Measurements from ENCODE around the gene MAMSTR.
"Not testable (repeated sequence)": the region's sequence is repeated elsewhere in the genome, so short reads cannot be mapped to it uniquely, and the experiment has no call there.

Gene MAMSTR, protein sequence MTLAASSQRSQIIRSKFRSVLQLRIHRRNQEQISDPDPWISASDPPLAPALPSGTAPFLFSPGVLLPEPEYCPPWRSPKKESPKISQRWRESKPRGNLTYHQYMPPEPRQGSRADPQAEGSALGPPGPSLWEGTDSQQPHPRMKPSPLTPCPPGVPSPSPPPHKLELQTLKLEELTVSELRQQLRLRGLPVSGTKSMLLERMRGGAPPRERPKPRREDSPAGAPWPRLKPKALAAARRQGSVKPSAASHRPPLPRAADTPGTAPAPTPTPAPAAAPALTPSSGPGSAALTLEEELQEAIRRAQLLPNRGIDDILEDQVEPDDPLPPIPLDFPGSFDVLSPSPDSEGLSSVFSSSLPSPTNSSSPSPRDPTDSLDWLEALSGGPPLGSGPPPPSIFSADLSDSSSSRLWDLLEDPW

DNA sequence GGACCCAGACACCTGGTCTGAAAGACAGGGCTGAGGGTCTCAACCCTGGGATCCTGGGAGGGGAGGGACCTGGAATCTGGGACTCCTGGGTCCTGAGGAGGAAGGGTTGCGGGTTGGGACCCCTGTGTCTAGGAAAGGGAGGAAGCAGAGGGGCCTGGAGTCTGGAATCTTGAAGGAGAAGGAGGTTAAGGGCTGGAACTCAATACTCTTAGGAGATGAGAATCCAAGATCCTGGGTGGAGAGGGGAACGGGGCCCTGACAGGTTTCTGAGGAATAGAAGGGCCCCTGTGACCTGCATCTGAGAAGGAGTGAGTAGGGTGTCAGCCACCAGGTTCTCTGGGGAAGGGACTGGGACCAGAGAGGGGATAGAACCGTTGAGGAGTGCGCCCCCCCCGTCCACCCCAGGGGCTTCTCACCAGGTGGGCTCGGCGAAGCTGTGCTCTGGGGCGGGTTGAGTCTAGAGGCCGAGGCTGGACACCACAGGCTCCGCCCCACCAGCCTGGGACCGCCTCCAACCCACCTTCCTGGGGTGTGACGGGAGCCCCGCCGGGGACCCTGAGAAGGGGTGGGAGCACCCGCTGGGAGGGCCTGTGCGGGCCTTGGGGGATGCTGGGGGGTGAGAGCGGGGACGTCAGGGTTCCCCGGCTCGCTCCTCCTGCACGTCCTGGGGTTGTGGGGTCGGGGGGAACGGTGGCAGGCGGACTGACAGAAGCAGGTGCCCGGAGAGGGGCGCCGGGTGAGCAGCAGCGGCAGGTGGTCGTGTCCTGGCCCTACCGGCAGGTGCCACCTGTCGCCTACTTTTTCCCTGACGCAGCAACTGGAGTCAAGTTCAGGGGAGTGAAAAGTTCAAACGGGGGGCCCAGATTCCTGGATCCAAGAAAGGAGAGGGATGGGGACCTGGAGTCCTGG, at the start of gene MAMSTR:
TSS of gene MAMSTR (minus strand) at position 463 of the 909 bp plus-strand sequence. CDS start 694 bp downstream, outside the sequence.
- Histone ChIP-seq H3K4me3 (replicated peaks; ENCODE audit: low read depth, low read length) (peak within 1 kb of the TSS; percentile 65), H3K36me3 (ENCODE audit: control insufficient read depth, insufficient read depth, low read length) (no peaks in the 10 kb centered on the region), H3K27me3 (replicated peaks; ENCODE audit: control insufficient read depth, insufficient read depth, low read length) (no peaks in the 10 kb centered on the region)
- TF ChIP-seq, protein P1, sequence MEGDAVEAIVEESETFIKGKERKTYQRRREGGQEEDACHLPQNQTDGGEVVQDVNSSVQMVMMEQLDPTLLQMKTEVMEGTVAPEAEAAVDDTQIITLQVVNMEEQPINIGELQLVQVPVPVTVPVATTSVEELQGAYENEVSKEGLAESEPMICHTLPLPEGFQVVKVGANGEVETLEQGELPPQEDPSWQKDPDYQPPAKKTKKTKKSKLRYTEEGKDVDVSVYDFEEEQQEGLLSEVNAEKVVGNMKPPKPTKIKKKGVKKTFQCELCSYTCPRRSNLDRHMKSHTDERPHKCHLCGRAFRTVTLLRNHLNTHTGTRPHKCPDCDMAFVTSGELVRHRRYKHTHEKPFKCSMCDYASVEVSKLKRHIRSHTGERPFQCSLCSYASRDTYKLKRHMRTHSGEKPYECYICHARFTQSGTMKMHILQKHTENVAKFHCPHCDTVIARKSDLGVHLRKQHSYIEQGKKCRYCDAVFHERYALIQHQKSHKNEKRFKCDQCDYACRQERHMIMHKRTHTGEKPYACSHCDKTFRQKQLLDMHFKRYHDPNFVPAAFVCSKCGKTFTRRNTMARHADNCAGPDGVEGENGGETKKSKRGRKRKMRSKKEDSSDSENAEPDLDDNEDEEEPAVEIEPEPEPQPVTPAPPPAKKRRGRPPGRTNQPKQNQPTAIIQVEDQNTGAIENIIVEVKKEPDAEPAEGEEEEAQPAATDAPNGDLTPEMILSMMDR (IDR thresholded peaks at IDR 0.05; ENCODE audit: insufficient read depth, low read length, poor library complexity, severe bottlenecking), result no peak
- no peak for DNase-seq (ENCODE audit: extremely low read depth, insufficient read length)

DNA sequence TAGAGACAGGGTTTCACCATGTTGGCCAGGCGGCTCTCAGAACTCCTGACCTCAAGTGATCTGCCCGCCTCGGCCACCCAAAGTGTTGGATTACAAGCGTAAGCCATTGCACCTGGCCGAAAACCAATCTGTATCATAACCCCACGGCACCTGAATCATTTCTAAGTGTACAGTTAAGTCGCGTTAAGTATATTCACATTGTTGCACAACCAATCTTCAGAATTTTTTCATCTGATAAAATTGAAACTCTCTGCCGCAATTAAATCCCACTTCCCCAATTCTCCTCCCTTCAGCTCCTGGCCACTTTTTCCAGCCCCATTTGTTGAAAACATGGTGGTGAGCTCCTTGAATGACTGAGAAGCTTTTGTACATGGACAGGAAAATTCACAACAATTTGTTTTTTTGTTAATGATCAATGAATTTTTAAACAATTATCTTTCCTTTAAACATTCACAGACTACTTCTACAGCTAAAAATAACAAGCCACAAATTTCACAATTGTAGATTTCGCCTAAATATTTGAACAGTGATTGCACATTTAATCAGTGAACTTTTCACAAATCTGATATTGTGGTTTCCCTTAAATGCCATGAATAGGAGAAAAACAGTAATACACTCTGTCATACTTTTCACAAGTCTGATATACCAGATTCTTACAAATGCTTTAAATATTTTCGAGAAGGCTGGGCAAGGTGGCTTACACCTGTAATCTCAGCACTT, 49.6 kb upstream of the MAMSTR start:
- H3K27me3 ChIP-seq (replicated peaks; ENCODE audit: control insufficient read depth, insufficient read depth, low read length), result no peaks in the 10 kb centered on the region
- TF ChIP-seq, protein P1 (IDR thresholded peaks at IDR 0.05; ENCODE audit: insufficient read depth, low read length, poor library complexity, severe bottlenecking), result no peak
- H3K4me3 ChIP-seq (replicated peaks; ENCODE audit: low read depth, low read length), result no peak overlapping the region
- no peaks in the 10 kb centered on the region for H3K36me3 ChIP-seq (ENCODE audit: control insufficient read depth, insufficient read depth, low read length)
- DNase-seq (ENCODE audit: extremely low read depth, insufficient read length), result no peak

DNA sequence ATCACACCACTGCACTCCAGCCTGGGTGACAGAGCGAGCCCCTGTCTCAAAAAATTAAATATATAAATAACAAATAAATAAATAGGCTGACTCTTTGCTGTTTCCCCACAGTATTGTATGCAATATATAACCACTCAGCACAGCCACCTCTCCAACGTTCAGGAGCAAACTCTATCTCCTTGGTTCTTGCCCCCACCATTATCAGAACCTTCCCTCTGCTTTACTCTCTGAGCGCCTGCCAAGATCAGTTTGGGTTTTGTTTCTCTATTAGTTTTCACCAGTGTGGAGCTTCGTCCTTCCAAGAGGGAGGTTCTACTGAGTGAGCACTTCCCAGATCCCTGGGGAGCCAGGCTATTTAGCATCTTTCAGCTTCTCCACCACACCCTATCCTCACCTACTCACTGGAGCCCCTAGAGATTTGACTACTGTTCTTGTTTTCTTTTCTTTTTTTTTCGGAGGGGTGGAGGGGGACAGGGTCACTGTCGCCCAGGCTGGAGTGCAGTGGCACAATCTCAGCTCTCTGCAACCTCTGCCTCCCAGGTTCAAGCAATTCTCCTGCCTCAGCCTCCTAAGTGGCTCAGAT, 48.7 kb upstream of the MAMSTR start:
- H3K4me3 ChIP-seq (replicated peaks; ENCODE audit: low read depth, low read length); H3K27me3 ChIP-seq (replicated peaks; ENCODE audit: control insufficient read depth, insufficient read depth, low read length); DNase-seq (ENCODE audit: extremely low read depth, insufficient read length); H3K36me3 ChIP-seq (ENCODE audit: control insufficient read depth, insufficient read depth, low read length): not testable (repeated sequence)

DNA sequence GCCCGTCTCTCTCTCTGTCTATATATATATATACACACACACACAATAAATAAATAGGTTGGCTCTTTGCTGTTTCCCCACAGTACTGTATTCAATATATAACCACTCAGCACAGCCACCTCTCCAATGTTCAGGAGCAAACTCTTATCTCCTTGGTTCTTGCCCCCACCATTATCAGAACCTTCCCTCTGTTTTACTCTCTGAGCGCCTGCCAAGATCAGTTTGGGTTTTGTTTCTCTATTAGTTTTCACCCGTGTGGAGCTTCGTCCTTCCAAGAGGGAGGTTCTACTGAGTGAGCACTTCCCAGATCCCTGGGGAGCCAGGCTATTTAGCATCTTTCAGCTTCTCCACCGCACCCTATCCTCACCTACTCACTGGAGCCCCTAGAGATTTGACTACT, 46.3 kb upstream of the MAMSTR start:
- not testable (repeated sequence) for DNase-seq (ENCODE audit: extremely low read depth, insufficient read length); H3K36me3 ChIP-seq (ENCODE audit: control insufficient read depth, insufficient read depth, low read length); H3K4me3 ChIP-seq (replicated peaks; ENCODE audit: low read depth, low read length); H3K27me3 ChIP-seq (replicated peaks; ENCODE audit: control insufficient read depth, insufficient read depth, low read length)

DNA sequence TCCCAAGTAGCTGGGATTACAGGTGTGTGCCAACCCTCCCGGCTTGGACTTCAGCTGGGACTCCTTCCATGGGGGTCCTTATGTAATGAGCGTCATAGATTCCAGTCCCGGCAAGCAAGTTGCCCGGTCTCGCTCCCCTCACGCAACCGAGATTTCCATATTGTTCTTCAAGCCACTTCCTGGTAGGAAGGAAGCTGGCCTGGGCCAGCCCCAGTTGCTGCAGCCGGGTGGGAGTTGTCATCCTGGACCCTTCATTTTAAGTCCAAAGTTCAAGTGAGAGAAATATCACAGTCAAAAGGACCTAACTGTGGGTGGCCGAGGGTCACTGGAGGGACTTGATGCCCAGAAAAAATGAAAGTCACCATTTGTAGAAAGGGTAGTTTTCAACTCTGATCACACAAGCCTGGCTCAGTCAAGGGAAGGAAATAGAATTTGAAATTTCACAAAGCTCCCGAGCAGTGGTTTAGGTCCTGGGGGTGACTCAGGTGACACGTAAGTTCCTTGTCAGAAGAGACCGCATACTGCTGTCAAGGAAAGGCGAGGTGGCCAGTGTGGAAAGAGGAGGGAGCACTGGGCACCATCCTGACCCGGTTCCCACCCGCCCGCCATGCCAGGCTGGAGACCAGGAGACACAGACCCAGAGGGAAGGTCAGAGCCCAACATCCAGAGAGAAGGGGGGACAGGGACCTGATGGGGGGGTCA, 41.1 kb upstream of the MAMSTR start:
- H3K36me3 ChIP-seq (ENCODE audit: control insufficient read depth, insufficient read depth, low read length), result no peaks in the 10 kb centered on the region
- TF ChIP-seq, protein P1 (IDR thresholded peaks at IDR 0.05; ENCODE audit: insufficient read depth, low read length, poor library complexity, severe bottlenecking), result no peak
- H3K4me3 ChIP-seq (replicated peaks; ENCODE audit: low read depth, low read length), result no peak overlapping the region
- H3K27me3 ChIP-seq (replicated peaks; ENCODE audit: control insufficient read depth, insufficient read depth, low read length), result no peaks in the 10 kb centered on the region
- no peak for DNase-seq (ENCODE audit: extremely low read depth, insufficient read length)

DNA sequence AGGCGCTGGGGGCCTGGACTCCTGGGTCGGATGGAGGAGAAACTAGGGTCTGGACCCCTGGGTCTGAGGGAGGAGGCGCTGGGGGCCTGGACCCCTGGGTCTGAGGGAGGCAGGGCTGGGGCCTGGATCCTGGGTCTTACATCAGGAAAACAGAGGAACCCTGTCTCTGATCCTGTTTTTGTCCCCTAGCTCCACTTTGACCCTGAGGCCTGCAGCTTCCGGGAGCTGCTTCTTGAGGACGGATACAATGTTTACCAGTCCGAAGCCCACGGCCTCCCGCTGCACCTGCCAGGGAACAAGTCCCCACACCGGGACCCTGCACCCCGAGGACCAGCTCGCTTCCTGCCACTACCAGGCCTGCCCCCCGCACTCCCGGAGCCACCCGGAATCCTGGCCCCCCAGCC, 38.2 kb upstream of the MAMSTR start:
- DNase-seq (ENCODE audit: extremely low read depth, insufficient read length), result no peak
- TF ChIP-seq, protein P1 (IDR thresholded peaks at IDR 0.05; ENCODE audit: insufficient read depth, low read length, poor library complexity, severe bottlenecking), result no peak
- no peak overlapping the region for H3K4me3 ChIP-seq (replicated peaks; ENCODE audit: low read depth, low read length)
- no peaks in the 10 kb centered on the region; the same call in 1 of the 2 replicates for H3K27me3 ChIP-seq (replicated peaks; ENCODE audit: control insufficient read depth, insufficient read depth, low read length)
- H3K36me3 ChIP-seq (ENCODE audit: control insufficient read depth, insufficient read depth, low read length), result no peaks in the 10 kb centered on the region
